ENCODE measurements around the gene BTAF1.

GRCh38 chr10:91879515-91880170, 43.9 kb upstream of the BTAF1 start:
- TF ChIP-seq CTCF (conservative IDR thresholded peaks at IDR 0.05; ENCODE audit: low read depth in 2 of 2) (no peak), EZH2 (IDR thresholded peaks at IDR 0.05; ENCODE audit: low read depth, unreplicated experiment) (no peak)

Data from GM23338 (cell line).